Daoy (cell line): ENCODE results near the gene PNPLA1. TPM values are rescaled to one million over a fixed set of nuclear protein-coding genes. Genes with fewer than 3 reads are reported as not detected.
"Not testable (repeated sequence)": the region's sequence is repeated elsewhere in the genome, so short reads cannot be mapped to it uniquely, and the experiment has no call there.

ENCODE experiments used
- DNase-seq: peaks from one replicate; pipeline ENCODE4 v3.0.0-alpha.2; 2015; ENCODE audit warnings: low read depth
- total RNA-seq: library from RNA; depleted of rRNA; stranded (reverse); fragments of >200 nt; shearing (Covaris generic); gene quantifications from 2 replicates; pipeline ENCODE4 v1.2.3, GENCODE V29; 2014

The PNPLA1 gene
- total RNA-seq, 1 experiment from 2014 or later, result not detected

- DNase-seq, result no peak
Measured at GRCh38 chr6:36335465-36336207, 65.8 kb downstream of the PNPLA1 start.

- DNase-seq, result no peak
Measured at GRCh38 chr6:36336208-36336710, 66.4 kb downstream of the PNPLA1 start.

- no peak for DNase-seq
Measured at GRCh38 chr6:36336779-36337241, 67.0 kb downstream of the PNPLA1 start, which contains the start of gene BNIP5. Gene BNIP5, minus strand, starts transcription at chr6:36336888. Its CDS starts 6,198 bp downstream, at chr6:36330690.

- no peak for DNase-seq
Measured at GRCh38 chr6:36337814-36338213, 68.0 kb downstream of the PNPLA1 start.

GRCh38 chr6:36338223-36338622, 68.4 kb downstream of the PNPLA1 start:
- DNase-seq, result not testable (repeated sequence)

GRCh38 chr6:36339146-36339545, 69.3 kb downstream of the PNPLA1 start:
- no peak for DNase-seq

GRCh38 chr6:36340306-36340617, 70.4 kb downstream of the PNPLA1 start:
- no peak for DNase-seq

- DNase-seq, result peak; percentile 77
Measured at GRCh38 chr6:36340618-36341454, 71.0 kb downstream of the PNPLA1 start.

GRCh38 chr6:36343109-36343680, 73.3 kb downstream of the PNPLA1 start:
- no peak for DNase-seq

GRCh38 chr6:36345681-36346466, 76.0 kb downstream of the PNPLA1 start:
- no peak for DNase-seq

GRCh38 chr6:36346486-36347273, 76.8 kb downstream of the PNPLA1 start:
- no peak for DNase-seq

GRCh38 chr6:36347621-36348020, 77.8 kb downstream of the PNPLA1 start:
- DNase-seq, result no peak

- peak; percentile 37 for DNase-seq
Measured at GRCh38 chr6:36349240-36349639, 79.4 kb downstream of the PNPLA1 start.

- peak; percentile 65 for DNase-seq
Measured at GRCh38 chr6:36350082-36350481, 80.2 kb downstream of the PNPLA1 start.

GRCh38 chr6:36350681-36351571, 81.1 kb downstream of the PNPLA1 start:
- peak; percentile 93 for DNase-seq

- no peak for DNase-seq
Measured at GRCh38 chr6:36352477-36353157, 82.8 kb downstream of the PNPLA1 start.

GRCh38 chr6:36353411-36353915, 83.6 kb downstream of the PNPLA1 start:
- peak; percentile 46 for DNase-seq

- DNase-seq, result no peak
Measured at GRCh38 chr6:36355819-36356218, 86.0 kb downstream of the PNPLA1 start.

GRCh38 chr6:36357872-36358225, 88.0 kb downstream of the PNPLA1 start:
- DNase-seq, result no peak
